GM12875 (cell line): ENCODE results near the gene TIRAP.

ENCODE experiments used
- H3K4me3 ChIP-seq: one replicate; pipeline ENCODE4 v1.5.1; 2011; ENCODE audit warnings: low read depth, low read length, control low read depth
- CTCF ChIP-seq: IDR thresholded peaks from 2 replicates; pipeline ENCODE4 v1.5.1; 2011; ENCODE audit warnings: low read depth, mild to moderate bottlenecking, control low read depth, inconsistent platforms, low read length, moderate library complexity, borderline replicate concordance; ENCODE audit not compliant: insufficient read depth

TIRAP gene

DNA sequence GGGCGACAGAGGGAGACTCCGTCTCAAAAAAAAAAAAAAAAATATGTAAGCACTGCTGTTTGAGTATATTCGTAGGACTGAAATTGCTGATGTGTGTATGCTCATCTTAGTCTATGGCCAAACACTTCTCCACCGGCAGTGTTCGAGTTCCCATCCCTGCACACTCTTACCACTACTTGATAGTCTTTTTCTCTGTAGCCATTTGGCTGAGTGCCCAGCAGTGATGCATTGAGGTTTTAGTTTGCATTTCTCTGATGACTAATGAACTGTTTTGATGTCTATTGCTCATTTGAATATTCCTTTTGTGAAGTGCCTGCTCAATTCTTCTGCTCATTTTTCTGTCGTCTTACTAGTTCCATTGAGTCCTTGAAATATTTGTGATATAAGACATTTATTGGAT, 1.9 kb downstream of the TIRAP start:
- H3K4me3 ChIP-seq, result no peak overlapping the region
- no peak for TF ChIP-seq CTCF

DNA sequence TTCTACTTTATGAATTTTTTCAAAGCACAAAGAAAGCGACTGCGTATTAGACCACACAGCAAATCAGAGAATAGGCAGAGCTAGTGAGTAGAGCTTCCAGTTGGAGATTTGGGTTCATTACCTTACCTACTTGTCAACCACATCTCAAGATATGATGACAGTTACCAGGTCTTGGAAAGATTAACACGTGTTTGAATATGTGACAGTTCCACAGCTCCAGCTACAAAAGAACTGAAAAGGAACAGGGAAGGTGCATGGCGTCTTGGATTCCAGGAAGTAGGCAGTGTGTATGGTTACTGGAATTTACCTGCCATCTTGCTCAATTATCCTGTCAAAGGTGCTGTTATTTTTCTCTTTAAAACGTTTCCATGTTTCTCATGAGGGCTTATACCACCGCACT, 5.3 kb downstream of the TIRAP start:
- no peak overlapping the region for H3K4me3 ChIP-seq
- no peak for TF ChIP-seq CTCF

- no peak overlapping the region for H3K4me3 ChIP-seq
- no peak for TF ChIP-seq CTCF
These were observed 8.0 kb downstream of the TIRAP start for GRCh38 chr11:126290887-126291286.

DNA sequence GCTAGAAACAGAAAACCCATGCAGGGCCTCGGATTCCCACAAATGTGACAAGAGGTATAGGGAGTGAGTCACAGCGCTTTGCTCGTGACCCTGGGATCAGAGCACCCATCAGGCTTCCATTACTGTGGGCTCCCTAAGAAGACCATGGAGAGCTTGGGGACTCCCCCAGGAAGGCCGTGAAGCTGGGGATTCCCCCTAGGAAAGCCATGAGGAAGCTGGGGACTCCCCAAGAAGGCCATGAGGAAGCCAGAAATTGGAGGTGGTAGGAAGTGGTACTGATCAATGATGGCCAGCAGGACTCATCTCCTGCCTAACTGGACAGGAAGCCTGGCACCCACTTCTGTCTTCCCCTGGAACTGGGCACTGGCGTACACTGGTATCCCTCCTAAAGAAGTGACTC, 10.8 kb downstream of the TIRAP start:
- no peak overlapping the region for H3K4me3 ChIP-seq
- TF ChIP-seq CTCF, result no peak

GRCh38 chr11:126297004-126297403, 14.1 kb downstream of the TIRAP start:
- no peak overlapping the region for H3K4me3 ChIP-seq

GRCh38 chr11:126303623-126304456, 20.9 kb downstream of the TIRAP start, which contains the start of gene DCPS:
TSS of gene DCPS (plus strand) at chr11:126304060. CDS start at chr11:126304081, 21 bp downstream.
- no peak for TF ChIP-seq CTCF
- H3K4me3 ChIP-seq, result peak within 1 kb of the TSS; percentile 73

More at GRCh38 chr11:126297004-126297403, 14.1 kb downstream of the TIRAP start:
- TF ChIP-seq CTCF, result no peak

GRCh38 chr11:126304457-126305075, 21.7 kb downstream of the TIRAP start:
- H3K4me3 ChIP-seq, result peak overlapping the region; percentile 73
- no peak for TF ChIP-seq CTCF
